ENCODE measurements around the gene IL1RAP. TPM values are rescaled to one million over a fixed set of nuclear protein-coding genes. Genes with fewer than 3 reads are reported as not detected.
"Not testable (repeated sequence)": the region's sequence is repeated elsewhere in the genome, so short reads cannot be mapped to it uniquely, and the experiment has no call there.

Gene IL1RAP
- polyA plus RNA-seq, 4 donors: 0.45 to 11.2 (median 1.1) TPM

DNA sequence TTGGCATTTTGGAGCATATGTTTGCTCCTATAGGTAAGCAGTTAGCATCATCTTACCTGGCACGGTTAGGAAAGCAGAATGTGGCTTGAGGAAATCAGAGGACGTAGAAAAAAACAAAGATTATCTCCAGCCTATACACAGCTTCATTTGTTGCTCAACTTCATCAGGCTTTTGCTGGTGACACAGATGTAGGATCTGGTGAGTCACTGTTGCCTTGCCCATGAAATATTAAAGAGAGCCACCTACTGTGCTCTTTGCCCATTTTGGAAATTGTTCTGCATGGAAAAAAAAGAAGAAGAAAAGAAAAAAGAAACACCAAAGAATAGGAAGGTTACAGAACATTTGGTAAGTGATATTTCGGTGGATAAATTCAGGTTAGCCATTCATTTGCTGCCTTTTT is 3.8 kb downstream of the IL1RAP start:
- Histone ChIP-seq H3K4me1 (ENCODE audit: control insufficient read depth in 3 of 3, insufficient read depth in 2 of 3, low read depth in 1 of 3, low read length in 2 of 3) (peaks cover 0 to 8% (median 0%) of the 10 kb centered on the region in 3 donors), H3K27ac (ENCODE audit: low read depth in 1 of 3, low read length in 2 of 3) (no peak overlapping the region), H3K9me3 (ENCODE audit: control insufficient read depth in 2 of 2, insufficient read depth in 1 of 2, low read depth in 1 of 2, low read length in 1 of 2) (no peaks in the 10 kb centered on the region), H3K27me3 (ENCODE audit: control insufficient read depth in 3 of 3, insufficient read depth in 3 of 3, low read length in 3 of 3) (no peaks in the 10 kb centered on the region), H3K36me3 (ENCODE audit: control insufficient read depth in 3 of 3, insufficient read depth in 2 of 3, low read depth in 1 of 3, low read length in 3 of 3) (no peaks in the 10 kb centered on the region), H3K4me3 (ENCODE audit: low read depth in 1 of 3, low read length in 3 of 3) (no peak overlapping the region)
- FAIRE-seq: no peak
- WGBS, 3 donors: 77 to 92% (median 87%) methylated on average over 3 of the region's 3 CpGs
- no peak for DNase-seq

- not testable (repeated sequence) for FAIRE-seq; H3K9me3 ChIP-seq (ENCODE audit: control insufficient read depth in 2 of 2, insufficient read depth in 1 of 2, low read depth in 1 of 2, low read length in 1 of 2); H3K4me3 ChIP-seq (ENCODE audit: low read depth in 1 of 3, low read length in 3 of 3); DNase-seq; H3K27me3 ChIP-seq (ENCODE audit: control insufficient read depth in 3 of 3, insufficient read depth in 3 of 3, low read length in 3 of 3); H3K27ac ChIP-seq (ENCODE audit: low read depth in 1 of 3, low read length in 2 of 3); H3K4me1 ChIP-seq (ENCODE audit: control insufficient read depth in 3 of 3, insufficient read depth in 2 of 3, low read depth in 1 of 3, low read length in 2 of 3); H3K36me3 ChIP-seq (ENCODE audit: control insufficient read depth in 3 of 3, insufficient read depth in 2 of 3, low read depth in 1 of 3, low read length in 3 of 3)
- WGBS, 3 donors: 89 to 92% (median 91%) methylated on average over 4 of the region's 4 CpGs
Observed at GRCh38 chr3:190518531-190518930, 4.6 kb downstream of the IL1RAP start.

GRCh38 chr3:190519886-190520285 is 6.0 kb downstream of the IL1RAP start:
- DNase-seq (no peak), FAIRE-seq (no peak)
- H3K27me3 ChIP-seq (ENCODE audit: control insufficient read depth in 3 of 3, insufficient read depth in 3 of 3, low read length in 3 of 3): no peaks in the 10 kb centered on the region
- no peaks in the 10 kb centered on the region for H3K36me3 ChIP-seq (ENCODE audit: control insufficient read depth in 3 of 3, insufficient read depth in 2 of 3, low read depth in 1 of 3, low read length in 3 of 3)
- peaks cover 0 to 8% (median 0%) of the 10 kb centered on the region in 3 donors for H3K4me1 ChIP-seq (ENCODE audit: control insufficient read depth in 3 of 3, insufficient read depth in 2 of 3, low read depth in 1 of 3, low read length in 2 of 3)
- no peak overlapping the region for H3K27ac ChIP-seq (ENCODE audit: low read depth in 1 of 3, low read length in 2 of 3)
- WGBS, 3 donors: 37 to 89% (median 47%) methylated on average over 1 of the region's 1 CpG
- no peaks in the 10 kb centered on the region for H3K9me3 ChIP-seq (ENCODE audit: control insufficient read depth in 2 of 2, insufficient read depth in 1 of 2, low read depth in 1 of 2, low read length in 1 of 2)
- no peak overlapping the region for H3K4me3 ChIP-seq (ENCODE audit: low read depth in 1 of 3, low read length in 3 of 3)

GRCh38 chr3:190521998-190522397 is 8.1 kb downstream of the IL1RAP start:
- Histone ChIP-seq H3K27ac (ENCODE audit: low read depth in 1 of 3, low read length in 2 of 3) (no peak overlapping the region), H3K4me3 (ENCODE audit: low read depth in 1 of 3, low read length in 3 of 3) (no peak overlapping the region), H3K9me3 (ENCODE audit: control insufficient read depth in 2 of 2, insufficient read depth in 1 of 2, low read depth in 1 of 2, low read length in 1 of 2) (no peaks in the 10 kb centered on the region), H3K27me3 (ENCODE audit: control insufficient read depth in 3 of 3, insufficient read depth in 3 of 3, low read length in 3 of 3) (no peaks in the 10 kb centered on the region), H3K4me1 (ENCODE audit: control insufficient read depth in 3 of 3, insufficient read depth in 2 of 3, low read depth in 1 of 3, low read length in 2 of 3) (no peaks in the 10 kb centered on the region), H3K36me3 (ENCODE audit: control insufficient read depth in 3 of 3, insufficient read depth in 2 of 3, low read depth in 1 of 3, low read length in 3 of 3) (no peaks in the 10 kb centered on the region)
- DNase-seq: no peak
- WGBS, 3 donors: 84 to 90% (median 88%) methylated on average over 3 of the region's 3 CpGs
- FAIRE-seq: no peak

DNA sequence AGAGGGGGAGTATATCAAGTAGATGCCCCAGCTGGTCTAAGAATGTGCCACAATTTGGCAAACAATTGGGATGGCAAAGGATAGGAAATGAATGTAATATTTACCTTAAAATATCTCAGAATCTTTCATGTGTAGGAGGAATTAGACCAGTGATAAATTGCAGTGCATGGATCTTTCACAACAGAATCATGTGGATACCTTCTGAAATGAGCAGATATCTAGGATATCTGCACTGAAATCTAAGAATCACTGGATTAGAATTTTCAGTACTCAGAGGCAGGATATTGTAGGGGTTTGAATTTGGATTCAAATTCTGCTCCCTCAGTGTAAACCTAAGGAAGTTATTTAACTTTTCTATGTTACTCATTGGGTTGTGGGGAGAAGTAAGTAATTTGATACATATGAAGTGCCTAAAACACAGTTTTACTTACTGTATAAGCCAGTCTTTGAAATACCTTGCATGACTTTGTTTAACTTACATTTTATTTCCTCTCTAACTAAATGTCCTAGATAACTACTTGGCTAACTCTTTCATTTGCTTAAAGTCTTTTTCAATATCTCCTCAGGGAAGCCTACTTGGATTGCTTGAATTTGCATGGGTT is 8.8 kb downstream of the IL1RAP start:
- Histone ChIP-seq H3K27ac (ENCODE audit: low read depth in 1 of 3, low read length in 2 of 3) (no peak overlapping the region), H3K36me3 (ENCODE audit: control insufficient read depth in 3 of 3, insufficient read depth in 2 of 3, low read depth in 1 of 3, low read length in 3 of 3) (no peaks in the 10 kb centered on the region), H3K9me3 (ENCODE audit: control insufficient read depth in 2 of 2, insufficient read depth in 1 of 2, low read depth in 1 of 2, low read length in 1 of 2) (no peaks in the 10 kb centered on the region), H3K27me3 (ENCODE audit: control insufficient read depth in 3 of 3, insufficient read depth in 3 of 3, low read length in 3 of 3) (no peaks in the 10 kb centered on the region), H3K4me3 (ENCODE audit: low read depth in 1 of 3, low read length in 3 of 3) (no peak overlapping the region), H3K4me1 (ENCODE audit: control insufficient read depth in 3 of 3, insufficient read depth in 2 of 3, low read depth in 1 of 3, low read length in 2 of 3) (no peaks in the 10 kb centered on the region)
- FAIRE-seq (no peak), DNase-seq (no peak)

GRCh38 chr3:190524942-190525341 is 11.1 kb downstream of the IL1RAP start:
- Histone ChIP-seq H3K4me1 (ENCODE audit: control insufficient read depth in 3 of 3, insufficient read depth in 2 of 3, low read depth in 1 of 3, low read length in 2 of 3) (no peaks in the 10 kb centered on the region), H3K9me3 (ENCODE audit: control insufficient read depth in 2 of 2, insufficient read depth in 1 of 2, low read depth in 1 of 2, low read length in 1 of 2) (no peaks in the 10 kb centered on the region), H3K4me3 (ENCODE audit: low read depth in 1 of 3, low read length in 3 of 3) (no peak overlapping the region), H3K36me3 (ENCODE audit: control insufficient read depth in 3 of 3, insufficient read depth in 2 of 3, low read depth in 1 of 3, low read length in 3 of 3) (no peaks in the 10 kb centered on the region), H3K27ac (ENCODE audit: low read depth in 1 of 3, low read length in 2 of 3) (no peak overlapping the region), H3K27me3 (ENCODE audit: control insufficient read depth in 3 of 3, insufficient read depth in 3 of 3, low read length in 3 of 3) (no peaks in the 10 kb centered on the region)
- no peak for DNase-seq
- no peak for FAIRE-seq
- WGBS, 3 donors: 87 to 100% (median 94%) methylated on average over 1 of the region's 1 CpG

GRCh38 chr3:190525634-190526033 is 11.7 kb downstream of the IL1RAP start:
- FAIRE-seq (no peak), DNase-seq (no peak)
- Histone ChIP-seq H3K36me3 (ENCODE audit: control insufficient read depth in 3 of 3, insufficient read depth in 2 of 3, low read depth in 1 of 3, low read length in 3 of 3) (no peaks in the 10 kb centered on the region), H3K27ac (ENCODE audit: low read depth in 1 of 3, low read length in 2 of 3) (no peak overlapping the region), H3K4me3 (ENCODE audit: low read depth in 1 of 3, low read length in 3 of 3) (no peak overlapping the region), H3K4me1 (ENCODE audit: control insufficient read depth in 3 of 3, insufficient read depth in 2 of 3, low read depth in 1 of 3, low read length in 2 of 3) (no peaks in the 10 kb centered on the region), H3K27me3 (ENCODE audit: control insufficient read depth in 3 of 3, insufficient read depth in 3 of 3, low read length in 3 of 3) (no peaks in the 10 kb centered on the region), H3K9me3 (ENCODE audit: control insufficient read depth in 2 of 2, insufficient read depth in 1 of 2, low read depth in 1 of 2, low read length in 1 of 2) (no peaks in the 10 kb centered on the region)
- WGBS, 3 donors: 86 to 91% (median 90%) methylated on average over 2 of the region's 2 CpGs

DNA sequence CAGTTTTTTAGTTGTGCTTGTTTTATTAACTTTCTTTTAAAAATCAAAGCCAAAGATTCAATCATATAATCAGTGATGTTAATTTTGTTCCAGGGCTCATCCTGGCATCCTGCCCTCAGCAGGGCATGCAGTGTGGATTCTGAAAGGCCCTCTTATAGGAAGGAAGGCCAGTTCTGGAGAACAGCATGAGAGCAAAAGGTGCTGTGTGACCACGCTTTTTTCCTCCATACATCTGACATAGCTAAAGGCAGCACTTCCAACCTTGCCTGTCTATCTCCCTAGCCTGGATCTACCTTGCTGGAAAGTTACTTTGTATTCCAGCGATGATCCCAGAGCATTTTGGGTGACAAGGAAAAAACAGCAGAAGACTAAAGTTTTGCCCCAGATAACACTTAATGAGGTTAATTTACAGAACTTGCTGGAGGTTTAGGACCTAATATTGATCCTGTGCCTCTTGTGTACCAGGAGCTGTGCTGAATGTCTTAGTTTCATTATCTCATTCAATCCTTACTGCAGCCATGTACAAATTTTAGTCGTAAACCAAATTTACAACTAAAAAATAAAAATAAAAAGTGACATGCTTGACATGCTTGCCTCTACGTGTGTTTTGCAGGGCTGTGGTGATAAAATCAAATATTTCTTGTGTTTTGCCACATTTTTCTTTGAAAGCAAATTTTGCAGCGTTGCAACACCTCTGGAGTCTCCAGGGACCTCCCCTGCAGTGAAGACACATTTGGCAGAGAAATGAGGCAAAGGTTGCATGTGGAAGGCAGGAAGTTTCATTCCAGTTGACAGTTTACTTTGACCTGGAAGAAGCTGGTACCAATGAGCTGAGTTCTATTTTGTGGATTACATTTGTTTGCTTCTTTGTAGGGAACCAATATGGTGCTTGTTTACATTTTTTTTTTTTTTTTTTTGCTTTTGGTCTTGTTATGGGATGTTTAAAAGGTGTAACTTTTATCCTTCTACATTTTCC is 13.2 kb downstream of the IL1RAP start:
- Histone ChIP-seq H3K9me3 (ENCODE audit: control insufficient read depth in 2 of 2, insufficient read depth in 1 of 2, low read depth in 1 of 2, low read length in 1 of 2) (no peaks in the 10 kb centered on the region), H3K36me3 (ENCODE audit: control insufficient read depth in 3 of 3, insufficient read depth in 2 of 3, low read depth in 1 of 3, low read length in 3 of 3) (no peaks in the 10 kb centered on the region), H3K27ac (ENCODE audit: low read depth in 1 of 3, low read length in 2 of 3) (no peak overlapping the region), H3K4me1 (ENCODE audit: control insufficient read depth in 3 of 3, insufficient read depth in 2 of 3, low read depth in 1 of 3, low read length in 2 of 3) (no peaks in the 10 kb centered on the region), H3K27me3 (ENCODE audit: control insufficient read depth in 3 of 3, insufficient read depth in 3 of 3, low read length in 3 of 3) (no peaks in the 10 kb centered on the region), H3K4me3 (ENCODE audit: low read depth in 1 of 3, low read length in 3 of 3) (no peak overlapping the region)
- WGBS, 3 donors: 76 to 82% (median 82%) methylated on average over 5 of the region's 5 CpGs
- no peak for FAIRE-seq
- DNase-seq: no peak

Measured in small intestine (tissue), 7 donors.